HG03064 (cell line): Measurements from ENCODE around the gene NLE1.
A peak's percentile ranks its signal among the peaks of the same experiment; 100 is the strongest.
"Not testable (repeated sequence)": the region's sequence is repeated elsewhere in the genome, so short reads cannot be mapped to it uniquely, and the experiment has no call there.

Experiments
- ATAC-seq: cut with Tn5 transposase; IDR thresholded peaks from one replicate; pipeline ENCODE4 v1.9.1; 2021; ENCODE audit warnings: low read depth; ENCODE audit not compliant: unreplicated experiment

The NLE1 gene

GRCh38 chr17:35141681-35142466, at the start of gene NLE1:
Gene NLE1, minus strand, starts transcription at chr17:35142303. Its CDS starts 28 bp downstream, at chr17:35142275.
- ATAC-seq = peak; percentile 81

DNA sequence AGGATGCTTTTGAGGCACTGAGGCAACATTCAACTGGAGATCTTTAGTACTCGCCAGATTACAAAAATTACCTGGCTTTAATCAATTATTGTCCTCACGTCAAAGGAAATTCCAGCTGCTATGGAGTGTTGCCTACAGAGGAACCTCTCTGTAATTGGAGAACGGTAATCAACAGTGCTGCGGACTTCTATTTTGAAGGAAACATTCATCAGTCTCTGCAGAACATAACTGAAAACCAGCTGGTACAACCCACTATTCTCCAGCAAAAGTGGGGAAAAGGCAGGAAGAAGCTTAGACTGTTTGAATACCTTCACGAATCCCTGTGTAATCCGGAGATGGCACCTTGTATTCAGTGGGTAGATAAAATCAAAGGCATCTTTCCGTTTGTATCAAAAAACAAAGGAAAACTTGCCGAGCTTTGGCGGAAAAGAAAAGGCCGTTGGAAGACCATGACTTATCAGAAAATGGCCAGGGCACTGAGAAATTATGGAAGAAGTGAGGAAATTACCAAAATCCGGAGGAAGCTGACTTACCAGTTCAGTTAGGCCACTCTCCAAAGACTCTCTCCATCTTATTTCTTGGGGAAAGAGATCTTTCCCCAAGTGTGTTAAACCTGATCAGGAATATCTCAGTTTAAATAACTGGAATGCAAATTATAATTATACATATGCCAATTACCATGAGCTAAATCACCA, 49.0 kb upstream of the NLE1 start:
- no peak for ATAC-seq

DNA sequence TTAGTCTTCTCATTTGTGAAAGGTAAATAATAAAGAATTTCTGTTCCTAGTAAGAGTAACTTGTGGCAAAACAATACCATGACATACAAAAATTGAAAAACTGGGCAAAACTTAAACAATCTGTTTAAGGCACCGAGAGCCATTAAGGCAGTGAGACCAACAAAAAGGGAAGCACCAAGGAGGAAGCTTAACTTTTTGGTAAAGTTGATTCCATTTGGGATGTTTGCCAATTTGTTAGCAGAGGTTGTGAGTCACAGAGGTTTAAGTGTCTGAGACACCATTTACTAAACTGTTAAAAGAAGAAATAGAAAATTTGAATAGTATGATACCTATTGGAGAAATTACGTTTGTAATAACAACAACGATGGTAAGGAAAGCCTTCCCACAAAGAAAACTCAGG, 47.2 kb upstream of the NLE1 start:
- no peak for ATAC-seq

- ATAC-seq = no peak
Observed at GRCh38 chr17:35188111-35188510, 46.0 kb upstream of the NLE1 start.

DNA sequence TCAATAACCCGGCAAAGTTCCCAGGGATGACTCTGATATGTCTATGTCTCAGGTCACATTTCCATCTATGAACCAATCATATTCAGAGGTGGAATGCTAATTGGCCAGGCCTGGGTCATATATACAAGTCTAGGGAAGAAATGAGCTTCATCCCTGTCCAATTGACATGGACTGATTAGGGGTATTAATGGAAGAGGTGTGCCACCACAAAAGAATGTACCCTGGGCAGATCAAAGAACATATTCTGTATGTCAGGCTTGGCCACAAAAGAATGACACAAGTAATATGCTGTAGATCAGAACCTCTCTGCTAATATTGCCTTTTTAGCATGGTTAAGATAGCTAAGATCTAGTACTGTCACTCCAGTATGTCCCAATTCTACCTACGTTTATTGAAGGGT, 45.4 kb upstream of the NLE1 start:
- ATAC-seq = no peak

GRCh38 chr17:35185849-35186248, 43.7 kb upstream of the NLE1 start:
- ATAC-seq = no peak

GRCh38 chr17:35184274-35184673, 42.2 kb upstream of the NLE1 start:
- ATAC-seq = no peak

- ATAC-seq = no peak
Observed at GRCh38 chr17:35183332-35183731, 41.2 kb upstream of the NLE1 start.

- not testable (repeated sequence) for ATAC-seq
Observed at GRCh38 chr17:35179379-35179778, 37.3 kb upstream of the NLE1 start.

DNA sequence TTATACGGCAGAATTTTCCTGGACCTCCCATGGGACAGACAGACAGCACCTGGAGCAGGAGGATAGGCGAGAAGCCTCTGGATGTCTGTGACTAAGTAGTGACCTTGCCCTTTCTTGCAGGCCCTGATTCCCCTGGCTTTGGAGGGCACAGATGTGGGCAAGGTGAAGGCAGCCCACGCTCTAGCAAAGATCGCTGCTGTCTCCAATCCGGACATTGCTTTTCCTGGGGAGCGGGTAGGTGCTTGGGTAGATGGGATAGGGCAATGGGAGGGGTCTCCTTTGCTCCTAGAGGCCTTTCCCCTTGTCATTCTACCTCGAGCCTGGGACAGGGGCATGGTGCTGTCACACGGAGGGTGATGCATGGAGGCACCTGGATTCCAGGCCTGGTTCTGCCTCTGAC, 34.8 kb upstream of the NLE1 start:
- no peak for ATAC-seq

DNA sequence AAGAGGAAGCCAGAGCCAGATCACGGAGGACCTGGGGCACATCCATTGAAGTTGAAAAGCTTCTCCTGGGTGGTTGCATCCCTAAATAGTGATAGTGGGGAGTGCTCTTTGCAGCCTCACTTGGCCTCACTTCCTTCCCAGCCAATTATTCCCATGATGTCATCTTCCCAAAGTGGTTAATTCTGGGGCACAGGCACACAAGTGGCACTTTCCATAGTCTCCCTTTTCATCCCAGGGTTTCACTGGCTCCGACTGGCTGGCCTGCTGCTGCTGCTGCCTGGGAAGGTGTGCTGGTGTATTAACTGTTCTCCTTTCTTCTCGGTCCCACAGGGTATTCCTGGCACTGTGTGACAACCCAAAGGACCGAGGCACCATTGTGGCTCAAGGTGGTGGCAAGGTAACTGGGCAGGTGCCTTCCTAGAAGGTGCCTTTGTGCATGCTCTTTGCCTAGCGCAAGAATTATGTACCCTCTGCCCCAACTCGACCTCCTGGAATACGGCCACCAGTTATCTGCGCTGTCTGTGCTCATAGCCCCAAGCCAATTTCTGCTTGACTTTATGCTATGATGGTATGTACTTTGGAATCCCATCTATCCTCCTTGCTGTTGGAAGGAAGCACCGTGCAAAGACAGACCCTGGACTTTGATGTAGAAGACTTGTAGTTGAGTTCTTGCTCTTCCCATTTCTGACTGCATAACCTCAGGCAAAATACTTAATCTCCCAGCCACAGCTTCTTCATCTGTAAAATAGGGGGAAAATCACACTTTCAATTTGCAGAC, 33.7 kb upstream of the NLE1 start:
- no peak for ATAC-seq

GRCh38 chr17:35174835-35175334, 32.8 kb upstream of the NLE1 start:
- no peak for ATAC-seq

GRCh38 chr17:35172321-35172720, 30.2 kb upstream of the NLE1 start:
- ATAC-seq = not testable (repeated sequence)

GRCh38 chr17:35171834-35172233, 29.7 kb upstream of the NLE1 start:
- ATAC-seq = no peak

DNA sequence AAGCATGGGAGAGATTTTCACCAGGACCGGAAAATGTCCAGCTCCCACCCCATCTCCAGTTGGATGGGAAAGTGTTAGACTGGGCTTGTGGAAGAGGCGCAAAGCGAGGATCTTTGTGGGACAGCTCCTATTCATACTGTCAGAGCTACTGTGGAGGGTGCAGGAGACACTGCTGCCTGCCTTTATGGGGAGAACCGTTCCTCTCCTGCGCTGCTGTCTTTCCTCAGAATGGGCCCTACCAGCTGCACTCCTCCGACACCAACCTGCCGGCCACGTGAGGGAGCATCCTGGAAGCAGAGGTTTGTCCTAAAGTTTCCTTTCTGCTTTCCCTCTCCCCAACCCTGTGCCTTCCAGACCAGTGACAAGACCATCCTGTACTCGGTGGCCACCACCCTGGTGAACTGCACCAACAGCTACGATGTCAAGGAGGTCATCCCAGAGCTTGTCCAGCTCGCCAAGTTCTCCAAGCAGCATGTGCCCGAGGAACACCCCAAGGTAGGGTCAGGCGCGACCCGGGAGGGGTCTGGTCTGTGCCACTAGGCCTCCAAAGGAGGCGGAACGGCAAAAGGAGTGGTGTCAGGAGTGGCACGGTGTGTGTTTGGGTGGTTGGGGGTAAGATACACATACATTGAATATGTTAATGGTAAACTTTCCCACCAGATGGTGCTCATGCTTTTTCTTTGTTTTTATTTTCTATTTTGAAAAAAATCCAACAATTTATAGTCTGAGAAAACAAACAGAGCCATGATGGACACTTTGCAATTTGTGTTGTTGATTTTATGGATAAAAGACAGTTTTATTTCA, 29.1 kb upstream of the NLE1 start:
- no peak for ATAC-seq

- ATAC-seq = no peak
Observed at GRCh38 chr17:35169835-35170363, 27.8 kb upstream of the NLE1 start.

- no peak for ATAC-seq
Observed at GRCh38 chr17:35167666-35168065, 25.6 kb upstream of the NLE1 start.

- no peak for ATAC-seq
Observed at GRCh38 chr17:35167046-35167445, 24.9 kb upstream of the NLE1 start.

DNA sequence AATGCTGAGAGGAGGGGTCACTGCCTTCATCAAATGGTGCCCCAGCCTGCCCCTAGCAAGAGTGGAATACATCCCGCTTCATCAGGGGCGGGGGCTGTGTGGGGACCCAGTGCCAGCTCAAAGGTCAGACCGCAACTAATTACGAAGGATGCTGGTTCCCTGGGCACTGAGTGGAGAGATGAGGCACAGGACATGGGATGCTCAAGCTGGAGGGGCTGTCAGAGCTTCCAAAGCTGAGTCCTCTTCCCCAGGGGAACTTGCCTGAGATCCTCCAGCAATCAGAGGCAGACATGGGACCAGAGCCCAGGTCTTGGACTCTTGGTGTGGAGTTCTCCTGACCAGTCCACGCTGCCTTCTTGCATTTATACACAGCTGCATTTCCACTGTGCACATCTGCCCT, 24.4 kb upstream of the NLE1 start:
- no peak for ATAC-seq

DNA sequence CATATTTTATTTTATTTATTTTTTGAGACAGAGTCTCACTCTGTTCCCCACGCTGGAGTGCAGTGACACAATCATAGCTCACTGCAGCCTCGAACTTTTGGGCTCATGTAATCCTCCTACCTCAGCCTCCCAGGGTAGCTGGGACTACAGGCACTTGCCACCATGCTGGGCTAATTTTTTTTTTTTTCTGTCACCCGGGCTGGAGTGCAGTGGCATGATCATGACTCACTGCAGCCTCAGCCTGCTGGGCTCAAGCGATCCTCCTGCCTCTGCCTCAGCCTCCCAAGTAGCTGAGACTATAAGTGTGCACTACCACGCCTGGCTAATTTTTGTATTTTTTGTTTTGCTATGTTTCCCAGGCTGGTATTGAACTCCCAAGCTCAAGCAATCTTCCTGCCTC, 22.6 kb upstream of the NLE1 start:
- ATAC-seq = no peak
